Measurements from ENCODE around the gene CEP112.

DNA sequence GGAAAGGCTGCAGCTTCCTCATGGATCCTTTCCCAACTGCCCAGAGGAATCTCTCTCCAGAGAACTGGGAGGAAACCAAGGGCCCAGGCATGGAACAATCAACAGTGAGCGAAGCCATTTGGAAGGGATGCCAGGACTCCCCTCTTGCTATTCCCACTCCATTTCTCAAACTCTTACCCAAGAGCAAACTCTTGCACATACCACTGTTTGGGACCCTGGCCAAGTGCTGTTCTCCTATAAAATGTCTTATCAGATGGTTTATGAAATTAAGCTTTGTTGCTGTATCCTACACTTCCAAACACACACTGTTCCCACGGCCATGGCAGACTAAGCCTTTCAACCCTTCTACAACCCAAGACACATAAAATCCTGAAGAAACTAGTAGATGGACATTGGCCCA is 582.2 kb downstream of the CEP112 start:
- TF ChIP-seq, protein P1, sequence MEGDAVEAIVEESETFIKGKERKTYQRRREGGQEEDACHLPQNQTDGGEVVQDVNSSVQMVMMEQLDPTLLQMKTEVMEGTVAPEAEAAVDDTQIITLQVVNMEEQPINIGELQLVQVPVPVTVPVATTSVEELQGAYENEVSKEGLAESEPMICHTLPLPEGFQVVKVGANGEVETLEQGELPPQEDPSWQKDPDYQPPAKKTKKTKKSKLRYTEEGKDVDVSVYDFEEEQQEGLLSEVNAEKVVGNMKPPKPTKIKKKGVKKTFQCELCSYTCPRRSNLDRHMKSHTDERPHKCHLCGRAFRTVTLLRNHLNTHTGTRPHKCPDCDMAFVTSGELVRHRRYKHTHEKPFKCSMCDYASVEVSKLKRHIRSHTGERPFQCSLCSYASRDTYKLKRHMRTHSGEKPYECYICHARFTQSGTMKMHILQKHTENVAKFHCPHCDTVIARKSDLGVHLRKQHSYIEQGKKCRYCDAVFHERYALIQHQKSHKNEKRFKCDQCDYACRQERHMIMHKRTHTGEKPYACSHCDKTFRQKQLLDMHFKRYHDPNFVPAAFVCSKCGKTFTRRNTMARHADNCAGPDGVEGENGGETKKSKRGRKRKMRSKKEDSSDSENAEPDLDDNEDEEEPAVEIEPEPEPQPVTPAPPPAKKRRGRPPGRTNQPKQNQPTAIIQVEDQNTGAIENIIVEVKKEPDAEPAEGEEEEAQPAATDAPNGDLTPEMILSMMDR (IDR thresholded peaks at IDR 0.05; ENCODE audit: low read depth, low read length, missing input control) = no peak
- TF ChIP-seq, protein P2, sequence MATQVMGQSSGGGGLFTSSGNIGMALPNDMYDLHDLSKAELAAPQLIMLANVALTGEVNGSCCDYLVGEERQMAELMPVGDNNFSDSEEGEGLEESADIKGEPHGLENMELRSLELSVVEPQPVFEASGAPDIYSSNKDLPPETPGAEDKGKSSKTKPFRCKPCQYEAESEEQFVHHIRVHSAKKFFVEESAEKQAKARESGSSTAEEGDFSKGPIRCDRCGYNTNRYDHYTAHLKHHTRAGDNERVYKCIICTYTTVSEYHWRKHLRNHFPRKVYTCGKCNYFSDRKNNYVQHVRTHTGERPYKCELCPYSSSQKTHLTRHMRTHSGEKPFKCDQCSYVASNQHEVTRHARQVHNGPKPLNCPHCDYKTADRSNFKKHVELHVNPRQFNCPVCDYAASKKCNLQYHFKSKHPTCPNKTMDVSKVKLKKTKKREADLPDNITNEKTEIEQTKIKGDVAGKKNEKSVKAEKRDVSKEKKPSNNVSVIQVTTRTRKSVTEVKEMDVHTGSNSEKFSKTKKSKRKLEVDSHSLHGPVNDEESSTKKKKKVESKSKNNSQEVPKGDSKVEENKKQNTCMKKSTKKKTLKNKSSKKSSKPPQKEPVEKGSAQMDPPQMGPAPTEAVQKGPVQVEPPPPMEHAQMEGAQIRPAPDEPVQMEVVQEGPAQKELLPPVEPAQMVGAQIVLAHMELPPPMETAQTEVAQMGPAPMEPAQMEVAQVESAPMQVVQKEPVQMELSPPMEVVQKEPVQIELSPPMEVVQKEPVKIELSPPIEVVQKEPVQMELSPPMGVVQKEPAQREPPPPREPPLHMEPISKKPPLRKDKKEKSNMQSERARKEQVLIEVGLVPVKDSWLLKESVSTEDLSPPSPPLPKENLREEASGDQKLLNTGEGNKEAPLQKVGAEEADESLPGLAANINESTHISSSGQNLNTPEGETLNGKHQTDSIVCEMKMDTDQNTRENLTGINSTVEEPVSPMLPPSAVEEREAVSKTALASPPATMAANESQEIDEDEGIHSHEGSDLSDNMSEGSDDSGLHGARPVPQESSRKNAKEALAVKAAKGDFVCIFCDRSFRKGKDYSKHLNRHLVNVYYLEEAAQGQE (IDR thresholded peaks at IDR 0.05) = no peak

All from liver (tissue), 2 donors.